Stimulated activated CD4-positive, alpha-beta T cell treated with anti-CD3 and anti-CD28 coated beads, Interleukin-1b, Interleukin-23, amount 100 ng/mL, for 48 hours (primary cell): ENCODE data around the gene LRBA.

Source experiments
- DNase-seq: peaks from one replicate; pipeline ENCODE4 v3.0.0-alpha.2; 2020

Gene LRBA

DNA sequence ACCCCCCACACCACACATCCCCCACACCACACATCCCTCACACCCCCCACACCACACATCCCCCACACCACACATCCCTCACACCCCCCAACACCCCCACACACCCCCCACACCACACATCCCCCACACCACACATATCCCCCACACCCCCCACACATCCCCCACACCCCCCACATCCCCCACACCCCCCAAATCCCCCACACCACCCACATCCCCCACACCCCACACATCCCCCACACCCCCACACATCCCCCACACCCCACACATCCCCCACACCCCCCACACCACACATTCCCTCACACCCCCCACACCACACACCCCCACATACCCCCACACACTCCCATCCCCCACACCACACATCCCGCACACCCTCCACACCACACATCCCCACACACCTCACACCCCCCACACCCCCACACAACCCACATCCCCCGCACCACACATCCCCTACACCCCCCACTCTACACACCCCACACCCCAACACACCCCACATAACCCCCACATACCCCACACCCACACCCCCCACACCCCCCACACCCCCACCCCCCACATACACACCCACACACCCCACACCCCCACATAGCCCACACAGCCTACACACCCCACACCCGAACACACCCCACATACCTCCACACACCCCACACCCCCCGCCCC, 764.0 kb downstream of the LRBA start:
- no peak for DNase-seq

GRCh38 chr4:150250293-150250997, 764.6 kb downstream of the LRBA start:
- no peak for DNase-seq

- DNase-seq: no peak
These were observed 766.9 kb downstream of the LRBA start for GRCh38 chr4:150248181-150248580.

GRCh38 chr4:150247184-150247583, 767.9 kb downstream of the LRBA start:
- no peak for DNase-seq

- no peak for DNase-seq
These were observed 770.5 kb downstream of the LRBA start for GRCh38 chr4:150244600-150244999.

- DNase-seq: no peak
These were observed 771.2 kb downstream of the LRBA start for GRCh38 chr4:150243932-150244331.

DNA sequence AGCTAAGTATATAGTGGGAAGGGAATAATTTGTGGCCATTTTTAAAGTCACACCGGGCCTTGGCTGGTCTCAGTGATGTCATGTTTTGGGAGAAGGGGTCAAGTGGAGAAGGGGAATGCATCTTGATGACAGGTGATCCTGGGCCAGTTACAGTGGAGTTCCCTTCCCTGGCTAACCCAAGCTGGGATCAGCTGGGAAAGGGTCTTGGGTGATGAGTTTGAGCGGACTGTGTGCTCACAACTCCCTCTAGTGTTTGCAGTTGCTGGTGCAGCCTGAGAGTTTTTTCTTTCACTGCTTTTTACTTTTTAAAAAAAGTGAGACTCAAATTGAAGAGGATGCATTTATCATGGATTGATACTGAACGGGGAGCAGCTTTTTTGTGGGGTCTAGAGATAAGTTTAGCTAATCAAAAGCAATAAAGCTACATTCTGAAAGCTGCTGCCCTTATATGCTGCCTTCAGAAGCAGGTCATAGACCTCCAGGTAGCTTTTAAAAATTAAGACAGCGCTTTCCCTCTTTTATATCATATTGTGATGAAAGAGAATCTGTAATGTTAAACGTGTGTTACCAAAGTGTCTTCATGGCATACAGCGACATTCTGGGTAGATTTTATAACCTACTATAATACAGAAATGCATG, 772.1 kb downstream of the LRBA start:
- DNase-seq: no peak

- DNase-seq: no peak
These were observed 775.1 kb downstream of the LRBA start for GRCh38 chr4:150240011-150240410.

DNA sequence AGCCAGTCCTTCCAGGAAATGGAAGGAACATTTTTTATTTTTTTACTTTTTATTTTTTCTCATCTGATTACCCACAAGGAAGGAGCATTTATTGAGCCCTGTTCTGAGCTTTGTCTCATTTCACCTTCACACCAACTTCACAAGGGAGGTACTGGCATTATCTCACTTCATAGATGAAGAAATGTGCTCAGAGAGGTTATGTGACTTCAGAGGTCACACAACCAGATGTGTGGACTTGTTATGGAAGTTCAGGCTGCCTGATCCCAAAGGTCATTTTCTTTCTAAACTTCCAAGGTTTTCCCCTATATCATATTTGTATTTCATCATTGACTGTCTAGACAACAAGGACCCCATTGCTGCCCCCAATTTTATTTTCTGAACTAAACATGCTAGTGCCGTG, 776.5 kb downstream of the LRBA start:
- DNase-seq: no peak

- DNase-seq: no peak
These were observed 777.8 kb downstream of the LRBA start for GRCh38 chr4:150237110-150237872.

GRCh38 chr4:150236626-150237025, 778.5 kb downstream of the LRBA start:
- no peak for DNase-seq

DNA sequence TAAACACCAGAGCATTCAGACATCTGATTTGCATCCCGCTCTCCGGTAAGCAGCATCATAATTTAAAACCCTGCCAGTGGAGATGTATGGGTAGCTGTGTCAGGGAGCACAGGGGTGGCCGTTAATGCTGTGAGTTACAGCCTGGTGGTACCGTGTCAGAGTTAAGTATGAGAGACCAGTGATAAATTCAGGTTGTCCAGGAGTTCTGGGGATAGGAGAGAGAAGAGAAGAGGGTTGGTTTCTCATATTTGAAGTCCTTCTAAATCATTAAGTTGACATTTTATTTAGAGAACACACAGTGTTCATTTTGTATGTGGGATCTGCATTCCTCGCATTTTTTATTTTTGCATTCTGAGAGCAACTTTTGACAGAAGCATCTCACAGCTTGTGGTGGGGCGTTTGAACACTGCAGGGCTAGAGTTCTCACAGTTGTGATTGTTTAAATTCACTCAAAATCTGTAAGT, 779.2 kb downstream of the LRBA start:
- DNase-seq: no peak

GRCh38 chr4:150235317-150235716, 779.8 kb downstream of the LRBA start:
- DNase-seq: no peak

DNA sequence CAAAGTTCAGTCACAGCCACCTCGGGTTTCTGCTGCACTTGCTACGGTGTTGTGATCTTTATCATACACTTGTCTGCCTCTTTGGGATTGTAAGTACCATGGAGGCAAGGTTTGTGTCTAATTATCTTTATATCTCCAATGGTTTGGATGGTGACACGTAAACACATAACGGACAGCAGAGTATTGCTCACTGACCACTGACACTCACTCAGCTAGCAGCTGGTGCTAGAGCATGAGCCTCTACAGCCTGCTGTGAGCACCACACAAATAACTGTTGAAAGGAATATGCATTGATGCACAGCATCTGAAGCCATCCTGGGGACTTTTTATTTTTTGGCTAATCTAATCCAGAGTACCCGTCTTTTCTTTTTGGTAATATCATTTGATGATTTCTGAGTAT, 780.8 kb downstream of the LRBA start:
- no peak for DNase-seq

DNA sequence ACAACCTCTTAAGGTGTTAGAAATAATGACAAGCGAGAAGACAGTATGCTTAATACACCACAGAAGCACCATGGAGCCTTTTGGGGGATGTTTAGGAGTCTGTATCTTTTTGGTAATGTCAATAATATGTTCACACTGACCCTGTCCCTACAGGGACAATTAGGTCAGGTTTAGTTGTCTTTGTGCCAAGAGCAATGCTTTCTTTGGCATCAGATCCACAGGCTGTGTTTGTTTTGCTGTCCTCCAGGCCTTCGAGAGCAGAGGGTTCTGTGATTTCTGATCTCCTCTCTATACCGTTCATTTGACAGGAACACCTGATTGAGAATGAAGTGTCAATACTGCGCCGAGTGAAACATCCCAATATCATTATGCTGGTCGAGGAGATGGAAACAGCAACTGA, 783.1 kb downstream of the LRBA start:
- DNase-seq: no peak

- DNase-seq: no peak
These were observed 783.8 kb downstream of the LRBA start for GRCh38 chr4:150231107-150231770.

DNA sequence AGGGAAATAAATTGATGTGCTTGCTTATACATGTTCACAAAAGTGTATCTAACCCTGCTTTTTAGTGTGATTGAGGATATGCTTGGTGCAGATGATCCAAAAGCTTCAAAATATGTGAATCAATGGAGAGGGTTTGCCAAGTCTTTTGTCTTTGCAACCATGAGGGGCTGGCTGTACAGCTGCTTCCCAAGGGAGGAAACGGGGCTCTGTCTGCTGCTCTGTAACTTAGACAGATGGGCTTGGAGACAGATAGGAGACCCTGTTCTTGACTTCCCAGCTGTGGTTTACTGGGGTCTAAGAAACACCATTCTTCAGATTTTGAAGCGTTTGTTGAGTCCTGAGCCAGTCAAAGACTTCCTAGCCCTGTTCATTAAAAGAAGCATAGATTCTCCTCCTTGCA, 784.5 kb downstream of the LRBA start:
- DNase-seq: no peak

GRCh38 chr4:150229520-150229919, 785.6 kb downstream of the LRBA start:
- DNase-seq: no peak

- DNase-seq: no peak
These were observed 790.0 kb downstream of the LRBA start for GRCh38 chr4:150224896-150225591.

DNA sequence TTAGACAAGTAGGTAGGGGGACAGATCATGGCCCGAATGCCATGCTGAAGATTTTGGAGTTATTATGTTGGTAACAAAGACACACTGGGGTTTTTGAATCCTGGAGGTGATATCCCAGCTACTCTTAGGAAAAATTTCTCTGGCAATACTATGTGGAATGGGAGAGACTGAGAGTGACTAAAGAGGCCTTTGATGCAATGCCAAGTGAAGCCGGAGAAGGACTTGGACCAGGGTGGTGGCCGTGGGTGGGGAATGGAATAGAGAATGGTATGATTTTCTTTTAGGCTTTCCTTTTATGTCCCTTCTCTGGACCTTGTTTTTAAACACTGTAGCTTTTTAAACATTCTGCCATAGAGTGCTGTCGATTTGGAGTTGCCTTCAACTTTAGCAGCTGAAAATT, 795.2 kb downstream of the LRBA start:
- no peak for DNase-seq

- no peak for DNase-seq
These were observed 796.6 kb downstream of the LRBA start for GRCh38 chr4:150218447-150218846.

DNA sequence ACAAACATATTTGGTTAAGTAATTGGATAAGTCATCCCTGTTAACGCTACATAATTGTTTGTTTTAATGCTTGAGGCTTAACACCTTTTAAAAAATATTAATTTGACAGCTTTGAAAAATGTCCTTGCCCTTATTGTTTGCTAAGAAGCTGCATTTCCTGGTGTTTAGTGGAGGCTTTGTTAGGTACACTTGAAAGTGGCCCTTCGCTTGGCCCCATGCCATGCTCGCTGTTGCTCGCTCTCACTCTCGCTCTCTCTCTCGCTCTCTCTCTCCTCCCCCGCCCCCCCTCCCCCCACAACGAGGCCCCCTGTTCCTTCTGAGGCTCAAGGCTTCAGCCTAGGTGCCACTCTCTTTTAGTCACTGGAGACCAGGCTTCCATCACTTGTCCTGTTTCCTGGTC, 797.3 kb downstream of the LRBA start:
- DNase-seq: no peak
